ENCODE data around the gene CACNA2D3.

- TF ChIP-seq CTCF (optimal IDR thresholded peaks at IDR 0.05 in 1 of 3, IDR thresholded peaks at IDR 0.05 in 1 of 3, conservative IDR thresholded peaks at IDR 0.05 in 1 of 3; ENCODE audit: extremely low read depth in 1 of 3, insufficient read depth in 2 of 3, low read length in 3 of 3) (no peak), EZH2 (IDR thresholded peaks at IDR 0.05; ENCODE audit: low read length) (no peak)
These were observed 667.7 kb downstream of the CACNA2D3 start for GRCh38 chr3:54790051-54790450.
